HG02623 (cell line): ENCODE data around the gene TST.
A peak's percentile ranks its signal among the peaks of the same experiment; 100 is the strongest.

Source experiments
- ATAC-seq: cut with Tn5 transposase; IDR thresholded peaks from one replicate; pipeline ENCODE4 v1.9.1; 2021; ENCODE audit warnings: moderate library complexity; ENCODE audit not compliant: unreplicated experiment

The TST gene

DNA sequence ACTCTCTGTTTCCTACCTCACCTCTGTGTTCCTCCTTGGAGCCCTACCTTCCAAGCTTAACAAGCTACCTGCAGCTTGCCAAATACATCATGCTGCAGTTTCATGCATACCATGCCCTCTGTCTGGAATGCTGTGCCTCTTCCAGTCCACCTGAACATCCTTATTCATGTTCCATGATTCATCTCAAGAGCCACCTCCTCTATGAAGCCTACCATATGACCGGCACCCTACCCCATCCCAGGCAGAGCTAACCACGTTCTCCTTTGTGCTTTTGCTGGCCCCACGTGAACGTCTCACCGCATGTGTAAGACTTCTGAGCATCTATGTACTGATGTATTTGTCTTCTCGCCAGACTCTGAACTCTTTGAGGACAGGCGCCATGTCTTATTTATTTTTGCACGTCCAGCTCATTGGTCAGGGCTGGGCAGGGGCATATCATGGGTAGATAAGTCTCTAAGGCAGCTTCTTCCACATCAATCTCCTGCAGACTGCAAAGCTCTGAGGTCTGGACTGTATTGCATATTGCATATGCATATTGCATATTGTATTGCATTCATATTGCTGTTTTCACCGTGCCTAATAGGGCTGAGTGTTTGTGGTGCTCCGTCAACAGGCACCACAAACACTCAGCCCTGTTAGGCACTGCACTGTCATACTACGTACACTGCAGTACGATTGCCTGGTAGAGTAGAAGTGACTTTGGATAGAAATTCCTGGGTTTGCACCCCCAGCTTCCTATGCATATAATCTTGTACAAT, 31.0 kb downstream of the TST start:
- ATAC-seq = no peak

- ATAC-seq = no peak
Measured at GRCh38 chr22:36986242-36986821, 32.9 kb downstream of the TST start.

DNA sequence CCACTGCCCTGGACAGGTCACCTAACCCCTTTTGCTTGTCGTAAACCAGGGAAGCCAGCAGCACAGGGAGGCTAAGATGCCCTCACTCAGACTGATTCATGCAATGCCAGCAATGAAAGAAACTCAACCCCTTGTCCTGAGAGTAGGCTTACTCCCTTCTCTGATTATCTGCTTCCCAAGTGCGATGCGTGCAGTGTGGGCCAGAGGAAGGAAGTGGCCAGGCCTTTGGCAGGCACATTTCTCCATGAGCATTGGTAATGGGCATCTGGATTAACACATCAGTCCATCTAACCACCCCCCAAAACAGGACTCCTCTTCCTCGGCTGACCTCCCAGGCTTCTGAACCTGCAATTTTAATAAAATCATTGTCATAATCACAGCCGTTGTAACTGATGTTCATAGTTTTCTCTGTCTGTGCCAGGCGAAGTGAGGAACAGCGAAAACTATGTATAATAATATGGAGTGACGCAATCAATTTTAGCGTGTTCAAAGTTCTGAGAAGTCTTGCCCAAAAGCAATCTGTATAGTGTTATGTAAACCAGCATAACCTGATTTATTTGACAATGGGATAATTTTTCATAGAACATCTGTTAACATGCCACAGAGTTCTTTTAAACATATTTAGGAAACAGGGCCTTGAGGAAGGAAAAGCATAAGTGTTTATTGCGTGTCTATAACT, 33.9 kb downstream of the TST start:
- ATAC-seq = no peak

GRCh38 chr22:36982136-36982535, 37.1 kb downstream of the TST start:
- no peak for ATAC-seq

DNA sequence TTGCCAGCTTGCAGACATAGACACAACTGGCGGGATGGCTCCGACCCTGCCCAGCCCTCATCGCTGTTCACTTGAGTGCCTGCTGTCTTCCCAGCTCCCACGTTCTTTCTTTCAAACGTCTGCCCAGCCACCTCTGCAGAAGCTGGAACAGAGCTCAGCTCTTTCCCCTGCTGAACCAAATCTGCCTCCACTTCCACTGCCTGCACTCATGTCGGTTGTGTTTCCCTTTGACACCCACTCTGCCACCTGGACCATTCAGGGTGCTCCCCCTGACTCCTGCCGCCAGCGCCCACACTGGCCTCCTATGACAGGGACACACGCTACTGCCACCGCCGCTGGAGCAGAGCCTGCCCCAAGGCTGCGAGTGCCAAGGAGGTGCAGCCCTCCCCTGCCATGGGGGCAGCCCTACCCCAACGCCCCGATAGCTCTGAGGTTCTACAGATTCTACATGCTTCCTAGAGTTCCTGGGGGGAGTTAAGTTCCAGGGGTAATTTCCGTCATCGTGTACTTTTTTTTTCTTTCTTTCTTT, 37.9 kb downstream of the TST start:
- ATAC-seq = no peak

GRCh38 chr22:36979016-36979910, 40.0 kb downstream of the TST start:
- no peak for ATAC-seq

DNA sequence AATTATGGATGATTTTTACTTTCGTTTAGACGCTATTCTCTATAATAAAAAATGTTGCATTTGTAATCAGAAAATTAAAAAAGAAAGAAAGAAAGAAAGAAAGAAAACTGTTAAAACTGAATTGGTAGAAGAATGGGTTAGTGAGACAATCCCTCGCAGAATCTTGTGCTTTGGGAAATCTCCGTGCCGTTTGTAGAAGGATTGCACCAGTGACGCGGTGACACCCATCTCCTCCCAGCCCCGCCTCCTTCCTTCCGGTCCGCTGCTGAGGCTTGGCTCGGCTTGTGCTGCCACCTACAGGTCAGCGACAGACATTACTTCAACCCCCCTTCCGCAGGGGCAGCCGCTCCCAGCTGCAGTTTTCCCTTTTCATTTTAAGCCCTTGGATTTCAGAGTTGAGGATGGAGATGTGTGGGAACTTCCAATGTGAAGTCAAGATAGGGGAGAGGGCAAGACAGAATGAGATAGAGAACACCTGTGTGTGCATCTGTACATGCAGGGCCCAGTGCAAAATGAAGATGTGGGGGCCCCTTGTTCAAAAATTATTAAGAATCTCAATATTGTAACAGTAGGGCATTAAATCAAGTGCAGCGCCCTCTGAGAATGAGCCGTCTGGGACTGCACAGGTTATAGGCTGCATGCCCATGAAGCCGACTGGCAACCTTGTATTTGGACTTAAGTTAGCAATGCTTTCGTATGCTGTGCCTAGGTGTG, 41.1 kb downstream of the TST start:
- ATAC-seq = no peak

GRCh38 chr22:36977401-36977861, 41.8 kb downstream of the TST start:
- ATAC-seq = peak; percentile 53

GRCh38 chr22:36976606-36977005, 42.6 kb downstream of the TST start:
- no peak for ATAC-seq

- ATAC-seq = no peak
Measured at GRCh38 chr22:36971341-36972125, 47.7 kb downstream of the TST start.

DNA sequence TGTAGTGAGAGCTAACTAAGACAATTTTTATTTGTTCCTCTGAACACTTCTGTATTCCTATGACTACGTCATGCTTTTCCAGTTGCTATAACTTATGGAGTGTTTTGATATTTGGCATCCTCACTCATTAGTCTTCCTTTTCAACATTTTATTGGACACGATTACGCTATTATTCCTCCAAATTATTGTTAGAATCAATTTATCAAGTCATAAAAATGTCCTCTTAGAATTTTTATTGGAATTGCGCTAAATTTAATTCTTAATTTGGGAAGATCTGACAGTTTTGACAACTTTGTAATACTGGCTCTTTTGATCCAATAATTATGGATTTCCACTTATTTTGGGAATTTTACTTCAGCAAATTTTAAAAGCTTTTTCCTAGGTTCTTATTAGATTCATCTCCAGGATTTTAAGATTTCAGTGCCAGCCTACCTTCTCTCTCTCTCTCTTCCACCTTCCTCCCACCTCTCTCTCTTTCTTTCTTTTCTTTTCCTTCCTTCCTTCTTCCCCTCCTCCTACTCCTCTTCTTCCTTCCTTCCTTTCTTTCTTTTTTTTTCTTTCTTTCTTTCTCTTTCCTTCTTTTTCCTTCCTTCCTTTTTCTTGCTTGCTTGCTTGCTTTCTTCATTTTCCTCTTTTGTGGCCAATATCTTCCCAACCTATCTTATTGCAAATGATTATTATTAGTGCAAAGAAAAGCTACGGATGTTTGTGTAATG, 50.8 kb downstream of the TST start:
- ATAC-seq = no peak

- ATAC-seq = no peak
Measured at GRCh38 chr22:36966851-36967540, 52.3 kb downstream of the TST start.

DNA sequence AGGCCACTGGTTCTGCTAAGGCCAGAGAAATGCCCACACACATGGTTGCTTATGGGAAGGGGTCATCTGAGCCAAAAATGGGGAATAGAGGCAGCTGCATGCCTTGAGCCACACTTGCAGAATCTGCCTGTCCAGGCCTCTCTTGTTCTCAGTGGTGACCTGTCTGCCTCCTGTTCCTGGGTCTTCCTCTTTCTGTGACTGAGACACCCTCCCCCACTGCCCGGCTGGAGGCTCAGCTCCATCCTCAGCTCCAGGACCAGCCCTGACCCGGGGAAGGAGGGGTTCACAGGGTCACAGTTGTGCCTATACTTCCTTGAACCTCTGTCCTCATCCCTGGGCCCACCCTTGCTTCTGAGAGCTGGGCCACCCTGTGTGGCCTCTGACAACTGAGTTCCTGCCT, 53.6 kb downstream of the TST start:
- ATAC-seq = no peak

GRCh38 chr22:36964106-36964505, 55.1 kb downstream of the TST start:
- ATAC-seq = no peak

GRCh38 chr22:36963302-36963701, 55.9 kb downstream of the TST start:
- no peak for ATAC-seq

- ATAC-seq = no peak
Measured at GRCh38 chr22:36961626-36962025, 57.6 kb downstream of the TST start.
